ENCODE results near the gene SLF2. TPM values are rescaled to one million over a fixed set of nuclear protein-coding genes. Genes with fewer than 3 reads are reported as not detected.

Gene SLF2
- total RNA-seq, 1 experiment from 2014 or later, result 23.1 TPM

- no CpG with 5 or more reads among the region's 7 CpGs for WGBS (ENCODE audit: extremely low coverage, insufficient read length, low lambda C conversion rate)
- Histone ChIP-seq H2BK120ac (ENCODE audit: low read depth, low read length, poor library complexity, severe bottlenecking) (no peak overlapping the region), H3K79me1 (ENCODE audit: insufficient read depth, low read depth, low read length, poor library complexity, severe bottlenecking) (no peaks in the 10 kb centered on the region), H4K91ac (ENCODE audit: insufficient read length, low read depth, low read length) (no peak overlapping the region), H4K20me1 (ENCODE audit: control insufficient read depth, insufficient read depth, insufficient read length) (no peaks in the 10 kb centered on the region), H3K27ac (ENCODE audit: insufficient read length, low read depth, low read length) (no peak overlapping the region), H3K14ac (ENCODE audit: insufficient read depth, low read length) (no peak overlapping the region), H2BK20ac (ENCODE audit: low read depth, low read length, poor library complexity, severe bottlenecking) (no peak overlapping the region), H4K5ac (ENCODE audit: insufficient read length, low read depth, low read length) (no peak overlapping the region), H4K8ac (replicated peaks; ENCODE audit: insufficient read length, low read depth, low read length) (no peak overlapping the region), H3K4me2 (ENCODE audit: insufficient read depth, insufficient read length, low read length) (peak overlapping the region; percentile 46), H3K9ac (ENCODE audit: extremely low read depth, insufficient read length, low read length) (no peak overlapping the region), H3K23ac (ENCODE audit: insufficient read length, low read depth, low read length) (no peak overlapping the region), H3K23me2 (ENCODE audit: insufficient read length, low read depth, low read length, poor library complexity, severe bottlenecking) (no peaks in the 10 kb centered on the region), H3K18ac (ENCODE audit: insufficient read length, low read depth, low read length) (no peak overlapping the region), H3K4ac (ENCODE audit: low read depth, low read length) (no peak overlapping the region), H3T11ph (ENCODE audit: low read length) (no peak overlapping the region), H2AFZ (ENCODE audit: low read length) (no peak overlapping the region), H2AK5ac (ENCODE audit: insufficient read length, low read length) (no peak overlapping the region), H3K56ac (ENCODE audit: insufficient read length, low read depth, low read length) (no peak overlapping the region), H3K27me3 (ENCODE audit: insufficient read depth, low read length) (peaks cover 11% of the 10 kb centered on the region; the same call in 1 of the 2 replicates), H3K79me2 (ENCODE audit: insufficient read depth, low read length) (no peaks in the 10 kb centered on the region), H3K4me1 (ENCODE audit: insufficient read depth, low read length) (no peaks in the 10 kb centered on the region), H2BK12ac (ENCODE audit: insufficient read length, low read depth, low read length) (no peak overlapping the region), H2BK5ac (ENCODE audit: insufficient read length, low read length) (no peak overlapping the region), H3K9me3 (ENCODE audit: control insufficient read depth, low read depth, low read length) (no peaks in the 10 kb centered on the region), H2BK15ac (ENCODE audit: low read depth, low read length) (no peak overlapping the region)
- peaks cover 15 to 20% of the 10 kb centered on the region in 2 experiments for H3K4me1 Mint-ChIP-seq
- TF ChIP-seq CTCF (conservative IDR thresholded peaks at IDR 0.05), result no peak
- DNase-seq, result no peak
- H3K36me3 Mint-ChIP-seq (ENCODE audit: insufficient read depth in 1 of 3, low read depth in 3 of 3), result no peaks in the 10 kb centered on the region
- peaks cover 93% of the 10 kb centered on the region for H3K27me3 Mint-ChIP-seq (ENCODE audit: low read depth)
- peak overlapping the region; percentile 35 to 67 for H3K4me3 Mint-ChIP-seq
- no peaks in the 10 kb centered on the region for H3K9me3 Mint-ChIP-seq
- H3K27ac Mint-ChIP-seq, result no peak overlapping the region
Observed at GRCh38 chr10:100866010-100866409, 46.8 kb upstream of the SLF2 start.

Data from H9 (cell line).